Measurements from ENCODE around the gene PDE6A. TPM values are rescaled to one million over a fixed set of nuclear protein-coding genes. Genes with fewer than 3 reads are reported as not detected.

Gene PDE6A
- total and polyA plus RNA-seq, 9 of the 15 experiments (the other 6 are each of a cell fraction or from before 2014, with no cell fraction given): 0.01 to 0.04 (median 0.01) TPM; not detected in 6

DNA sequence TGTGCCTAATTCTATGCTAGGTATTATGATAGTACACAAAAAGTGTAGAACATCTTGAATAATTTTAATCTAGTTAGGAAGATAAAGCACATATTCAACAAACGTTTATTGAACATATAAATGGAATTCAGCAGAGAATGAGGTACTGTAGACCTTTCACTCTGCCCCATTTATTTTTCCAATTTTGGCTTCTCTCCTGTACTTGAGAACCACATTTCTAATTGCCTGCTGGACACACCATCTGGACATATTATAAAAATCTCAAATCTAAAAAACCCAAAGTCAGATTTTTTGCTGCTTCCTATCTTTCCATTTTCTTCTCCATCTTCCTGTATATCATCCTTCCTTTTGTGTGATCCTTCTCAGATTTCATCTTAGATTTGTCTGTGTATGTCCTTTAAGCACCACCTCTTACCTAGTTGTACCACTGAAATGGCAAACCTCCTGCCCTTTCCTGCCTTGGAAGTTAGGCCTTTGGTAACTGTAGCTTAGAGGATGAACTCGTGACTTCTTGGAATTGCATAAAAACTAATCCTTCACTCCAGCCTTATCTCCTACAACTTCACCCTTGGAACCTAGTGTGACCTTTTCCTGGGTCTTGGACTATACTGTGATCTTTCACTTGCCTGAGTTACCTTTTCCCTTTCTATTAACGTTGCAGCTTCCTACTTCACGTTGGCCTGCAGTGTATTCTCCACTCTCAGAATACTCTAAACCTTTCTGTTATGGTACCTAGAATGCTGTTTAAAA, 24.8 kb upstream of the PDE6A start:
- no peak overlapping the region for H3K27ac ChIP-seq (ENCODE audit: extremely low read depth, low read depth, low read length)
- ChIA-PET CTCF (ENCODE audit: low intra/inter-chr PET ratio) (no interaction called here), POLR2A (interaction anchor here (1.1 to 3.1 kb wide), 2 partner anchors 9 to 31 kb away, joined by 3 to 10 read pairs; partner anchors contain the start of genes SLC26A2 and TIGD6)
- intact Hi-C loops (cut with micrococcal nuclease): no loop called here
- no peaks in the 10 kb centered on the region for H3K36me3 ChIP-seq (ENCODE audit: control insufficient read depth, insufficient read depth, low read length)
- DNase-seq (ENCODE audit: extremely low read depth in 1 of 4, low spot score in 3 of 4): no peak
- no peak overlapping the region for H3K9ac ChIP-seq (ENCODE audit: insufficient read depth in 1 of 2, low read depth in 2 of 2, low read length in 2 of 2)
- H3K4me3 ChIP-seq: no peak overlapping the region
- in situ Hi-C loops (cut with MboI): loop anchor here (10.0 kb wide), 1 partner anchor 115 kb away; no protein-coding TSS in a partner anchor
- TF ChIP-seq TFE3 (CRISPR knock-in tag; IDR thresholded peaks at IDR 0.05): peak; percentile 50
- no peak for TF ChIP-seq MYC (IDR thresholded peaks at IDR 0.05; ENCODE audit: low read depth, low read length)
- TF ChIP-seq MYC (CRISPR knock-in tag; IDR thresholded peaks at IDR 0.05; ENCODE audit: borderline replicate concordance, low read depth): no peak
- peak in 1 of 2 experiments; percentile 48; a peak in 1 of 4 replicates for TF ChIP-seq RCOR1 (IDR thresholded peaks at IDR 0.05; ENCODE audit: borderline replicate concordance in 1 of 2, low read depth in 2 of 2, low read length in 2 of 2)
- TF ChIP-seq BHLHE40 (IDR thresholded peaks at IDR 0.05; ENCODE audit: low read length): peak; percentile 39
- H3K4me1 ChIP-seq (replicated peaks in 1 of 2; ENCODE audit: control insufficient read depth in 2 of 2, insufficient read depth in 2 of 2, low read length in 2 of 2): peaks cover 0 to 9% of the 10 kb centered on the region in 2 experiments; a peak in 3 of 5 replicates
- WGBS (ENCODE audit: insufficient coverage, low coverage, missing lambda C conversion rate): 17% methylated on average over 4 of the region's 4 CpGs
- no TSS peak for BruUV-seq (replicated peaks)
- no peaks in the 10 kb centered on the region for H3K79me2 ChIP-seq (ENCODE audit: control insufficient read depth, insufficient read depth, low read length)
- H4K20me1 ChIP-seq (replicated peaks; ENCODE audit: control insufficient read depth, insufficient read depth, low read length): no peaks in the 10 kb centered on the region
- H3K27me3 ChIP-seq (ENCODE audit: control insufficient read depth in 2 of 2, insufficient read depth in 2 of 2, low read length in 2 of 2): no peaks in the 10 kb centered on the region
- FAIRE-seq: no peak
- H3K9me1 ChIP-seq (ENCODE audit: control insufficient read depth, insufficient read depth, low read length): no peaks in the 10 kb centered on the region
- H3K9me3 ChIP-seq (replicated peaks; ENCODE audit: control insufficient read depth, insufficient read depth, low read depth, low read length): no peaks in the 10 kb centered on the region
- ATAC-seq: no peak
- no peak overlapping the region for H3K4me2 ChIP-seq (ENCODE audit: insufficient read depth, low read length)
- no peak overlapping the region for H2AFZ ChIP-seq (ENCODE audit: low read depth, low read length)
